ENCODE data around the gene CSNK1D. TPM values are rescaled to one million over a fixed set of nuclear protein-coding genes. Genes with fewer than 3 reads are reported as not detected.
"Not testable (repeated sequence)": the region's sequence is repeated elsewhere in the genome, so short reads cannot be mapped to it uniquely, and the experiment has no call there.

The CSNK1D gene
- total and polyA plus RNA-seq, 8 donors = 47.1 to 107 (median 66.0) TPM

DNA sequence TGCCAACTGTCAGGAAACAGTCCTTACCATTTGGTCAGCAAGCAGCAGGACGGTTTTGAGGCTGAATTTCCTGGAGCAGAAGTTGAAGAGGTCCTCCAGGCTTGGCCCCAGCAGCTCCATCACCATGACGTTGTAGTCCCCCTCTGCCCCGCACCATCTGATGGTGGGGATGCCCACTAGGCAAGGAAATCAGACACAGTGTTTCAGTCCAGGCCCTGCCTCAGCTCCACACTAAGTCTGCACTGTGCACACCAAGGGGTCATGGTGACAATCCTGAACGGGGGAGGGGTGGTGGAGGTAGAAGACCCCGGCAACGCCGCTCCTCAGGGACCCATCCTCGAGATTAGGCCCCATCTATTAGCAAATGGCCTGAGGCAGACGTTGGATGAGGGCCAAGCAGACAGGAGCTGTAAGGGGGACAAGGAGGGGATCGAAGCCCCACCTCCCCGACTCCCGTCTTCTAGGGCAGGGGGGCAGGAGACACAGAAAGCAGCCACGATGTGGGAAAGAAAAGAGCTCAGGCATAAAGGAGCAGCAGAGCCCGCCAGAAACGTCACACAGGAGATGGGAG lies 18.0 kb downstream of the CSNK1D start:
- H3K36me3 ChIP-seq = peaks cover 14 to 58% (median 31%) of the 10 kb centered on the region in 3 donors

DNA sequence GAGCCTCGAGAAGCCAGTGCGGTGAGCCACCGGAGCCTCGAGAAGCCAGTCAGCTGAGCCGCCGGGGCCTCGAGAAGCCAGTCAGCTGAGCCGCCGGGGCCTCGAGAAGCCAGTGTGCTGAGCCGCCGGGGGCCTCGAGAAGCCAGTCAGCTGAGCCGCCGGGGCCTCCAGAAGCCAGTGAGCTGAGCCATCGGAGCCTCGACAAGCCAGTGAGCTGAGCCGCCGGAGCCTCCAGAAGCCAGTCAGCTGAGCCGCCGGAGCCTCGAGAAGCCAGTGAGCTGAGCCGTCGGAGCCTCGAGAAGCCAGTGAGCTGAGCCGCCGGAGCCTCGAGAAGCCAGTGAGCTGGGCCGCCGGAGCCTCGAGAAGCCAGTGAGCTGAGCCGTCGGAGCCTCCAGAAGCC lies 18.8 kb downstream of the CSNK1D start:
- ATAC-seq; H3K4me1 ChIP-seq; FAIRE-seq; H3K27me3 ChIP-seq; H3K9me3 ChIP-seq; H3K4me3 ChIP-seq; intact Hi-C loops (cut with DNase I); H3K27ac ChIP-seq: not testable (repeated sequence)
- peaks cover 14 to 66% (median 38%) of the 10 kb centered on the region in 3 donors for H3K36me3 ChIP-seq
- DNase-seq = peak in 1 of 6 donors; percentile 45
- 98 to 99% methylated on average over 33 of the region's 33 CpGs for WGBS, 2 donors

More for the DNA sequence above, 18.0 kb downstream of the CSNK1D start:
- TF ChIP-seq, protein P1, sequence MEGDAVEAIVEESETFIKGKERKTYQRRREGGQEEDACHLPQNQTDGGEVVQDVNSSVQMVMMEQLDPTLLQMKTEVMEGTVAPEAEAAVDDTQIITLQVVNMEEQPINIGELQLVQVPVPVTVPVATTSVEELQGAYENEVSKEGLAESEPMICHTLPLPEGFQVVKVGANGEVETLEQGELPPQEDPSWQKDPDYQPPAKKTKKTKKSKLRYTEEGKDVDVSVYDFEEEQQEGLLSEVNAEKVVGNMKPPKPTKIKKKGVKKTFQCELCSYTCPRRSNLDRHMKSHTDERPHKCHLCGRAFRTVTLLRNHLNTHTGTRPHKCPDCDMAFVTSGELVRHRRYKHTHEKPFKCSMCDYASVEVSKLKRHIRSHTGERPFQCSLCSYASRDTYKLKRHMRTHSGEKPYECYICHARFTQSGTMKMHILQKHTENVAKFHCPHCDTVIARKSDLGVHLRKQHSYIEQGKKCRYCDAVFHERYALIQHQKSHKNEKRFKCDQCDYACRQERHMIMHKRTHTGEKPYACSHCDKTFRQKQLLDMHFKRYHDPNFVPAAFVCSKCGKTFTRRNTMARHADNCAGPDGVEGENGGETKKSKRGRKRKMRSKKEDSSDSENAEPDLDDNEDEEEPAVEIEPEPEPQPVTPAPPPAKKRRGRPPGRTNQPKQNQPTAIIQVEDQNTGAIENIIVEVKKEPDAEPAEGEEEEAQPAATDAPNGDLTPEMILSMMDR (IDR thresholded peaks at IDR 0.05) = no peak
- WGBS, 2 donors = 85% methylated on average over 15 of the region's 15 CpGs
- DNase-seq (peak in 1 of 6 donors; percentile 52), ATAC-seq (no peak), FAIRE-seq (no peak)
- Histone ChIP-seq H3K4me3 (no peak overlapping the region), H3K9me3 (no peaks in the 10 kb centered on the region), H3K27ac (no peak overlapping the region), H3K4me1 (no peaks in the 10 kb centered on the region), H3K27me3 (no peaks in the 10 kb centered on the region)
- intact Hi-C loops (cut with DNase I) = no loop called here

DNA sequence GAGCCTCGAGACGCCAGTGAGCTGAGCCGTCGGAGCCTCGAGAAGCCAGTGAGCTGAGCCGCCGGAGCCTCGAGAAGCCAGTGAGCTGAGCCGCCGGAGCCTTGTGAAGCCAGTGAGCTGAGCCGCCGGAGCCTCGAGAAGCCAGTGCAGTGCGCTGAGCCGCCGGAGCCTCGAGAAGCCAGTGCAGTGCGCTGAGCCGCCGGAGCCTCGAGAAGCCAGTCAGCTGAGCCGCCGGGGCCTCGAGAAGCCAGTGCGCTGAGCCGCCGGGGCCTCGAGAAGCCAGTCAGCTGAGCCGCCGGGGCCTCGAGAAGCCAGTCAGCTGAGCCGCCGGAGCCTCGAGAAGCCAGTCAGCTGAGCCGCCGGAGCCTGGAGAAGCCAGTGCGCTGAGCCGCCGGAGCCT lies 19.4 kb downstream of the CSNK1D start:
- FAIRE-seq; ATAC-seq; intact Hi-C loops (cut with DNase I); H3K4me1 ChIP-seq; H3K4me3 ChIP-seq; H3K9me3 ChIP-seq; H3K27ac ChIP-seq; H3K27me3 ChIP-seq: not testable (repeated sequence)
- peaks cover 14 to 66% (median 45%) of the 10 kb centered on the region in 3 donors for H3K36me3 ChIP-seq
- 98% methylated on average over 39 of the region's 39 CpGs for WGBS, 2 donors
- DNase-seq = peak in 1 of 6 donors; percentile 25

DNA sequence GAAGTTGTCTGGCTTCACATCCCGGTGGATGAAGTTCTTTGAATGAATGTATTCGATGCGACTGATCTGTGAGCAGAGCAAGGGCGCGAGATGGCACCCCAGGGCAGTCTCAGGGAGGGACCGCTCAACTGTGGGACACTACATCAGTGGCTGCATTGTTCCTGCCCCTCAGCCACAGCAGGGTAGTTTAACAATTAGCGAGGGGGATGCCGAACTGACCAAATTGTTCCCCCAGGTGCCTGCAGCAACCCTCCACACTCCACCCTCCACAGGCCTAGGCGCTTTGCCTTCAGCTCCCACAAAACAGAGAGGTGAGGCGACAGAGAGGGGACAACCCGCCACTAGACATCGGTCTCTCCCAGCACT lies 20.3 kb downstream of the CSNK1D start:
- FAIRE-seq (no peak), DNase-seq (no peak), ATAC-seq (no peak)
- Histone ChIP-seq H3K36me3 (peaks cover 15 to 66% (median 54%) of the 10 kb centered on the region in 3 donors), H3K4me1 (no peaks in the 10 kb centered on the region), H3K27me3 (no peaks in the 10 kb centered on the region), H3K9me3 (no peaks in the 10 kb centered on the region), H3K27ac (no peak overlapping the region), H3K4me3 (no peak overlapping the region)
- intact Hi-C loops (cut with DNase I) = no loop called here
- WGBS, 2 donors = 94 to 97% methylated on average over 12 of the region's 12 CpGs
- TF ChIP-seq, protein P1 (IDR thresholded peaks at IDR 0.05) = no peak

DNA sequence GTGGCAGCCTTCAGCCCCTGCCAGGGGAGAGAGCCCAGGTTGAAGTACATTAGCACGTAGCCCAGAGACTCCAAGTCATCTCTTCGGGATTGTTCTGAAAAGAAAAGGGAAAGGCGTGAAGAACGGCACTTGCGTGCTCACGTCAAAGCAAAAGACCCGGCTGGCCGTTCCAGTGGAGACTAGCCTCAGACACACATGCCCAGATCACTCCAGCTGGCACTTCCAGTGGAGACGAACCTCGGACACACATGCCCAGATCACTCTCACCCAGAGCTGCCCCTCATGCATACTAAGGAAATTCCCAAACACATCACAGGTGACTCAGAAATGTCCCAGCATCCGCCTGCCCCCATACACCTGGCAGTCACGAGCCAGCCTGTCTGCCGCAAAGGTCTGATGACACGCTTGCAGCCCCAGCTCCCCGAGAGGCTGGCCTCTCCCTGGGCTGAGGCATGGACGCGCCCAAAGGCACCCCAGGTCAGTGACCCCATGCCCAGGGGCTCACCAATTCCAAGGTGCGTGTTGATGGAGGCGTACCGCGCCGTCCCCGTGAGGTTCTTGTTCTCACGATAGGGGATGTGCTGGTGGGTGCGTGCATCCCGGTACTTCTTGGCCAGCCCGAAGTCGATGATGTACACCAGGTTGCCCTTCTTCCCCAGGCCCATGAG lies 20.9 kb downstream of the CSNK1D start:
- H3K9me3 ChIP-seq = no peaks in the 10 kb centered on the region
- 93 to 97% methylated on average over 28 of the region's 28 CpGs for WGBS, 2 donors
- no peak for FAIRE-seq
- intact Hi-C loops (cut with DNase I) = no loop called here
- H3K27me3 ChIP-seq = no peaks in the 10 kb centered on the region
- peaks cover 19 to 69% (median 58%) of the 10 kb centered on the region in 3 donors for H3K36me3 ChIP-seq
- ATAC-seq = no peak
- peak in 1 of 6 donors; percentile 55 for DNase-seq
- H3K4me3 ChIP-seq = no peak overlapping the region
- no peak overlapping the region for H3K27ac ChIP-seq
- TF ChIP-seq, protein P1 (IDR thresholded peaks at IDR 0.05) = no peak
- H3K4me1 ChIP-seq = no peaks in the 10 kb centered on the region

Data from pancreas (tissue), 10 donors.